ENCODE measurements around the gene TSPAN32.

- TF ChIP-seq CTCF (IDR thresholded peaks at IDR 0.05; ENCODE audit: borderline replicate concordance, extremely low read depth, low read length, poor library complexity, severe bottlenecking) (no peak), EZH2 (IDR thresholded peaks at IDR 0.05; ENCODE audit: borderline replicate concordance, low read depth, low read length, severe bottlenecking) (no peak)
These were observed 16.9 kb downstream of the TSPAN32 start for GRCh38 chr11:2318707-2319106.
